Stimulated activated naive CD8-positive, alpha-beta T cell treated with anti-CD3 and anti-CD28 coated beads, Interleukin-15, amount 100 ng/mL, for 72 hours (primary cell): Measurements from ENCODE around the gene ATP6V0E1.
A peak's percentile ranks its signal among the peaks of the same experiment; 100 is the strongest.
"Not testable (repeated sequence)": the region's sequence is repeated elsewhere in the genome, so short reads cannot be mapped to it uniquely, and the experiment has no call there.

ENCODE experiments used
- ATAC-seq: fragments of 150-1000 bp; cut with Tn5 transposase; 2 replicates; pipeline ENCODE4 v1.10.0; 2021; ENCODE audit warnings: mild to moderate bottlenecking, moderate library complexity
- DNase-seq, 2 donors: peaks; one replicate each; pipeline ENCODE4 v3.0.0; 2021 to 2022
- H3K27ac Mint-ChIP-seq, 2 donors: one replicate each; pipeline ENCODE4 v1.8.0; 2022; ENCODE audit warnings: mild to moderate bottlenecking in 2 of 2, mixed read lengths in 2 of 2, moderate library complexity in 2 of 2
- H3K27me3 Mint-ChIP-seq: one replicate; pipeline ENCODE4 v1.8.0; 2022; ENCODE audit warnings: mixed read lengths
- H3K4me1 Mint-ChIP-seq: one replicate; pipeline ENCODE4 v1.8.0; 2022; ENCODE audit warnings: mild to moderate bottlenecking, mixed read lengths
- H3K4me3 Mint-ChIP-seq, 2 donors: one replicate each; pipeline ENCODE4 v1.8.0; 2022; ENCODE audit warnings: mild to moderate bottlenecking in 2 of 2, mixed read lengths in 2 of 2, moderate library complexity in 1 of 2
- H3K9me3 Mint-ChIP-seq, 2 donors: one replicate each; pipeline ENCODE4 v1.8.0; 2022; ENCODE audit warnings: mixed read lengths in 2 of 2

Gene ATP6V0E1

GRCh38 chr5:173010547-173011464 is 27.2 kb downstream of the ATP6V0E1 start:
- Mint-ChIP-seq H3K27me3 (no peaks in the 10 kb centered on the region), H3K4me1 (peaks cover 53% of the 10 kb centered on the region), H3K9me3 (no peaks in the 10 kb centered on the region), H3K4me3 (no peak overlapping the region), H3K27ac (peak overlapping the region in 1 of 2 donors; percentile 79)
- ATAC-seq (no peak), DNase-seq (no peak)

- DNase-seq, result no peak
Measured at GRCh38 chr5:173011566-173011965, 28.0 kb downstream of the ATP6V0E1 start.

GRCh38 chr5:173012882-173013281 is 29.3 kb downstream of the ATP6V0E1 start:
- no peak overlapping the region for H3K4me3 Mint-ChIP-seq
- peaks cover 61% of the 10 kb centered on the region for H3K4me1 Mint-ChIP-seq
- ATAC-seq (no peak), DNase-seq (no peak)
- no peaks in the 10 kb centered on the region for H3K27me3 Mint-ChIP-seq
- H3K27ac Mint-ChIP-seq, result no peak overlapping the region
- no peaks in the 10 kb centered on the region for H3K9me3 Mint-ChIP-seq

More at GRCh38 chr5:173011566-173011965, 28.0 kb downstream of the ATP6V0E1 start:
- Mint-ChIP-seq H3K27ac (peak overlapping the region in 1 of 2 donors; percentile 21), H3K4me3 (no peak overlapping the region), H3K9me3 (no peaks in the 10 kb centered on the region), H3K27me3 (no peaks in the 10 kb centered on the region), H3K4me1 (peaks cover 60% of the 10 kb centered on the region)
- no peak for ATAC-seq

- peaks cover 61% of the 10 kb centered on the region for H3K4me1 Mint-ChIP-seq
- no peak overlapping the region for H3K27ac Mint-ChIP-seq
- H3K4me3 Mint-ChIP-seq, result no peak overlapping the region
- no peaks in the 10 kb centered on the region for H3K27me3 Mint-ChIP-seq
- ATAC-seq (no peak), DNase-seq (no peak)
- no peaks in the 10 kb centered on the region for H3K9me3 Mint-ChIP-seq
Measured at GRCh38 chr5:173014671-173015070, 31.1 kb downstream of the ATP6V0E1 start.

- Mint-ChIP-seq H3K4me3 (no peak overlapping the region), H3K4me1 (peaks cover 61% of the 10 kb centered on the region)
- no peak for ATAC-seq
Measured at GRCh38 chr5:173015192-173015591, 31.6 kb downstream of the ATP6V0E1 start.

GRCh38 chr5:173015598-173016455 is 32.3 kb downstream of the ATP6V0E1 start:
- no peak overlapping the region for H3K4me3 Mint-ChIP-seq
- ATAC-seq (no peak), DNase-seq (no peak)
- peak overlapping the region; percentile 62 to 89 for H3K27ac Mint-ChIP-seq
- H3K27me3 Mint-ChIP-seq, result no peaks in the 10 kb centered on the region
- H3K4me1 Mint-ChIP-seq, result peaks cover 57% of the 10 kb centered on the region
- no peaks in the 10 kb centered on the region for H3K9me3 Mint-ChIP-seq

More at GRCh38 chr5:173015192-173015591, 31.6 kb downstream of the ATP6V0E1 start:
- no peaks in the 10 kb centered on the region for H3K9me3 Mint-ChIP-seq
- no peak overlapping the region for H3K27ac Mint-ChIP-seq
- H3K27me3 Mint-ChIP-seq, result no peaks in the 10 kb centered on the region
- no peak for DNase-seq

GRCh38 chr5:173016598-173017046 is 33.1 kb downstream of the ATP6V0E1 start:
- Mint-ChIP-seq H3K4me3 (no peak overlapping the region), H3K9me3 (no peaks in the 10 kb centered on the region), H3K27me3 (no peaks in the 10 kb centered on the region), H3K4me1 (peaks cover 54% of the 10 kb centered on the region), H3K27ac (peak overlapping the region in 1 of 2 donors; percentile 69)
- DNase-seq, result no peak
- peak; percentile 33 for ATAC-seq

GRCh38 chr5:173017087-173017486 is 33.5 kb downstream of the ATP6V0E1 start:
- Mint-ChIP-seq H3K27ac (peak overlapping the region; percentile 40 to 65), H3K4me1 (peaks cover 50% of the 10 kb centered on the region)
- not testable (repeated sequence) for H3K27me3 Mint-ChIP-seq, H3K9me3 Mint-ChIP-seq, ATAC-seq, H3K4me3 Mint-ChIP-seq, DNase-seq

GRCh38 chr5:173018358-173018757 is 34.8 kb downstream of the ATP6V0E1 start:
- H3K27me3 Mint-ChIP-seq, result no peaks in the 10 kb centered on the region
- no peaks in the 10 kb centered on the region for H3K9me3 Mint-ChIP-seq
- no peak overlapping the region for H3K4me3 Mint-ChIP-seq
- H3K27ac Mint-ChIP-seq, result peak overlapping the region; percentile 71 to 81
- DNase-seq (no peak), ATAC-seq (no peak)
- H3K4me1 Mint-ChIP-seq, result peaks cover 46% of the 10 kb centered on the region

- no peak for DNase-seq
- Mint-ChIP-seq H3K4me3 (no peak overlapping the region), H3K9me3 (no peaks in the 10 kb centered on the region), H3K4me1 (peaks cover 39% of the 10 kb centered on the region), H3K27me3 (no peaks in the 10 kb centered on the region), H3K27ac (peak overlapping the region in 1 of 2 donors; percentile 10)
- ATAC-seq, result no peak
Measured at GRCh38 chr5:173020154-173020581, 36.6 kb downstream of the ATP6V0E1 start.

- H3K27me3 Mint-ChIP-seq, result no peaks in the 10 kb centered on the region
- ATAC-seq, result no peak
- no peaks in the 10 kb centered on the region for H3K9me3 Mint-ChIP-seq
- H3K4me1 Mint-ChIP-seq, result peaks cover 34% of the 10 kb centered on the region
- no peak for DNase-seq
- H3K4me3 Mint-ChIP-seq, result no peak overlapping the region
- no peak overlapping the region for H3K27ac Mint-ChIP-seq
Measured at GRCh38 chr5:173020643-173021042, 37.1 kb downstream of the ATP6V0E1 start.

- no peaks in the 10 kb centered on the region for H3K4me1 Mint-ChIP-seq
- H3K27me3 Mint-ChIP-seq, result no peaks in the 10 kb centered on the region
- ATAC-seq (no peak), DNase-seq (no peak)
- H3K4me3 Mint-ChIP-seq, result no peak overlapping the region
- no peaks in the 10 kb centered on the region for H3K9me3 Mint-ChIP-seq
- H3K27ac Mint-ChIP-seq, result peak overlapping the region; percentile 8 to 59
Measured at GRCh38 chr5:173025651-173026050, 42.1 kb downstream of the ATP6V0E1 start.

- no peaks in the 10 kb centered on the region for H3K27me3 Mint-ChIP-seq
- no peak for ATAC-seq
- DNase-seq, result no peak
- H3K9me3 Mint-ChIP-seq, result no peaks in the 10 kb centered on the region
- H3K4me1 Mint-ChIP-seq, result no peaks in the 10 kb centered on the region
- no peak overlapping the region for H3K4me3 Mint-ChIP-seq
- no peak overlapping the region for H3K27ac Mint-ChIP-seq
Measured at GRCh38 chr5:173027905-173028304, 44.3 kb downstream of the ATP6V0E1 start.

- Mint-ChIP-seq H3K4me1 (peaks cover 8% of the 10 kb centered on the region), H3K27me3 (no peaks in the 10 kb centered on the region), H3K27ac (no peak overlapping the region), H3K4me3 (no peak overlapping the region), H3K9me3 (no peaks in the 10 kb centered on the region)
- ATAC-seq (no peak), DNase-seq (no peak)
Measured at GRCh38 chr5:173028811-173029327, 45.3 kb downstream of the ATP6V0E1 start.

GRCh38 chr5:173029499-173029921 is 45.9 kb downstream of the ATP6V0E1 start:
- no peaks in the 10 kb centered on the region for H3K9me3 Mint-ChIP-seq
- H3K4me1 Mint-ChIP-seq, result peaks cover 15% of the 10 kb centered on the region
- no peak for ATAC-seq
- no peak for DNase-seq
- no peak overlapping the region for H3K27ac Mint-ChIP-seq
- no peak overlapping the region for H3K4me3 Mint-ChIP-seq
- H3K27me3 Mint-ChIP-seq, result no peaks in the 10 kb centered on the region
